ENCODE results near the gene KCNMB2. TPM values are rescaled to one million over a fixed set of nuclear protein-coding genes. Genes with fewer than 3 reads are reported as not detected.
"Not testable (repeated sequence)": the region's sequence is repeated elsewhere in the genome, so short reads cannot be mapped to it uniquely, and the experiment has no call there.

KCNMB2 gene
- total RNA-seq, 2 experiments from 2014 or later, result not detected

GRCh38 chr3:178513546-178514380 lies 22.5 kb upstream of the KCNMB2 start:
- Mint-ChIP-seq H3K9me3 (no peaks in the 10 kb centered on the region), H3K27me3 (peaks cover 4% of the 10 kb centered on the region), H3K4me3 (no peak overlapping the region), H3K4me1 (no peaks in the 10 kb centered on the region), H3K27ac (no peak overlapping the region), H3K36me3 (no peaks in the 10 kb centered on the region)
- DNase-seq, result no peak

GRCh38 chr3:178514401-178514800 lies 21.8 kb upstream of the KCNMB2 start:
- Mint-ChIP-seq H3K9me3 (no peaks in the 10 kb centered on the region), H3K4me3 (no peak overlapping the region), H3K27ac (no peak overlapping the region), H3K4me1 (no peaks in the 10 kb centered on the region), H3K36me3 (no peaks in the 10 kb centered on the region), H3K27me3 (peaks cover 4% of the 10 kb centered on the region)
- DNase-seq, result no peak

GRCh38 chr3:178515076-178515744 lies 21.0 kb upstream of the KCNMB2 start:
- H3K27ac Mint-ChIP-seq, H3K36me3 Mint-ChIP-seq, DNase-seq, H3K27me3 Mint-ChIP-seq, H3K4me1 Mint-ChIP-seq, H3K9me3 Mint-ChIP-seq, H3K4me3 Mint-ChIP-seq: not testable (repeated sequence)

GRCh38 chr3:178517665-178518334 lies 18.4 kb upstream of the KCNMB2 start:
- H3K27ac Mint-ChIP-seq, result no peak overlapping the region
- no peaks in the 10 kb centered on the region for H3K9me3 Mint-ChIP-seq
- no peak for DNase-seq
- H3K4me1 Mint-ChIP-seq, result no peaks in the 10 kb centered on the region
- no peaks in the 10 kb centered on the region for H3K36me3 Mint-ChIP-seq
- peaks cover 4% of the 10 kb centered on the region for H3K27me3 Mint-ChIP-seq
- H3K4me3 Mint-ChIP-seq, result no peak overlapping the region

GRCh38 chr3:178518660-178519396 lies 17.4 kb upstream of the KCNMB2 start:
- no peak for DNase-seq
- H3K9me3 Mint-ChIP-seq, result no peaks in the 10 kb centered on the region
- no peaks in the 10 kb centered on the region for H3K36me3 Mint-ChIP-seq
- no peak overlapping the region for H3K27ac Mint-ChIP-seq
- no peak overlapping the region for H3K4me3 Mint-ChIP-seq
- no peaks in the 10 kb centered on the region for H3K4me1 Mint-ChIP-seq
- H3K27me3 Mint-ChIP-seq, result peaks cover 4% of the 10 kb centered on the region

GRCh38 chr3:178519701-178520100 lies 16.5 kb upstream of the KCNMB2 start:
- peaks cover 4% of the 10 kb centered on the region for H3K27me3 Mint-ChIP-seq
- no peak overlapping the region for H3K4me3 Mint-ChIP-seq
- no peak for DNase-seq
- H3K36me3 Mint-ChIP-seq, result no peaks in the 10 kb centered on the region
- no peaks in the 10 kb centered on the region for H3K9me3 Mint-ChIP-seq
- H3K4me1 Mint-ChIP-seq, result no peaks in the 10 kb centered on the region
- H3K27ac Mint-ChIP-seq, result no peak overlapping the region

GRCh38 chr3:178520451-178520850 lies 15.8 kb upstream of the KCNMB2 start:
- DNase-seq, result no peak
- Mint-ChIP-seq H3K27ac (no peak overlapping the region), H3K27me3 (peaks cover 4% of the 10 kb centered on the region), H3K4me1 (no peaks in the 10 kb centered on the region), H3K36me3 (no peaks in the 10 kb centered on the region), H3K4me3 (no peak overlapping the region), H3K9me3 (no peaks in the 10 kb centered on the region)

- no peaks in the 10 kb centered on the region for H3K9me3 Mint-ChIP-seq
- H3K4me1 Mint-ChIP-seq, result no peaks in the 10 kb centered on the region
- peaks cover 4% of the 10 kb centered on the region for H3K27me3 Mint-ChIP-seq
- no peak overlapping the region for H3K27ac Mint-ChIP-seq
- DNase-seq, result no peak
- no peaks in the 10 kb centered on the region for H3K36me3 Mint-ChIP-seq
- H3K4me3 Mint-ChIP-seq, result no peak overlapping the region
Measured at GRCh38 chr3:178522200-178523052, 13.8 kb upstream of the KCNMB2 start.

GRCh38 chr3:178525251-178525650 lies 11.0 kb upstream of the KCNMB2 start:
- Mint-ChIP-seq H3K4me3 (no peak overlapping the region), H3K4me1 (no peaks in the 10 kb centered on the region), H3K27me3 (peaks cover 3% of the 10 kb centered on the region), H3K9me3 (no peaks in the 10 kb centered on the region), H3K36me3 (no peaks in the 10 kb centered on the region), H3K27ac (no peak overlapping the region)
- DNase-seq, result no peak

GRCh38 chr3:178526291-178526690 lies 9.9 kb upstream of the KCNMB2 start:
- Mint-ChIP-seq H3K36me3 (no peaks in the 10 kb centered on the region), H3K4me3 (no peak overlapping the region), H3K4me1 (no peaks in the 10 kb centered on the region), H3K9me3 (peaks cover under 1% of the 10 kb centered on the region), H3K27me3 (peaks cover 9% of the 10 kb centered on the region), H3K27ac (no peak overlapping the region)
- no peak for DNase-seq

GRCh38 chr3:178527981-178528380 lies 8.3 kb upstream of the KCNMB2 start:
- Mint-ChIP-seq H3K4me1 (no peaks in the 10 kb centered on the region), H3K27me3 (peaks cover 12% of the 10 kb centered on the region), H3K27ac (no peak overlapping the region), H3K9me3 (peaks cover 3% of the 10 kb centered on the region), H3K36me3 (no peaks in the 10 kb centered on the region), H3K4me3 (no peak overlapping the region)
- DNase-seq, result no peak

GRCh38 chr3:178529606-178530225 lies 6.5 kb upstream of the KCNMB2 start:
- no peaks in the 10 kb centered on the region for H3K36me3 Mint-ChIP-seq
- H3K27ac Mint-ChIP-seq, result no peak overlapping the region
- peaks cover 17% of the 10 kb centered on the region for H3K27me3 Mint-ChIP-seq
- no peak overlapping the region for H3K4me3 Mint-ChIP-seq
- peaks cover 3% of the 10 kb centered on the region for H3K9me3 Mint-ChIP-seq
- DNase-seq, result no peak
- no peaks in the 10 kb centered on the region for H3K4me1 Mint-ChIP-seq

GRCh38 chr3:178532476-178532875 lies 3.8 kb upstream of the KCNMB2 start:
- no peak overlapping the region for H3K27ac Mint-ChIP-seq
- peaks cover 40% of the 10 kb centered on the region for H3K27me3 Mint-ChIP-seq
- no peak overlapping the region for H3K4me3 Mint-ChIP-seq
- H3K36me3 Mint-ChIP-seq, result no peaks in the 10 kb centered on the region
- peaks cover 7% of the 10 kb centered on the region for H3K4me1 Mint-ChIP-seq
- DNase-seq, result no peak
- H3K9me3 Mint-ChIP-seq, result peaks cover 3% of the 10 kb centered on the region

Measured in activated naive CD8-positive, alpha-beta T cell treated with anti-CD3 and anti-CD28 coated beads for 36 hours (primary cell).